Tibial nerve (tissue), 4 donors: ENCODE measurements around the gene MEGF6.

Experiments used
- CTCF ChIP-seq, 5 experiments: fragments of 200-600 bp in 3 of 5; fragments of 450-650 bp in 2 of 5; sonication (generic) in 3 of 5; IDR thresholded peaks; one replicate each; pipeline ENCODE4 v1.5.1; 2016 to 2019; ENCODE audit warnings: antibody characterized with exemption in 5 of 5, mild to moderate bottlenecking in 3 of 5, moderate library complexity in 2 of 5
- EP300 ChIP-seq, 2 donors: sonication (generic); formaldehyde crosslinking; IDR thresholded peaks; one replicate each; pipeline ENCODE4 v1.6.1; 2017; ENCODE audit warnings: antibody characterized with exemption in 2 of 2, mild to moderate bottlenecking in 1 of 2
- POLR2A ChIP-seq, 2 donors: fragments of 450-650 bp; IDR thresholded peaks; one replicate each; pipeline ENCODE4 v1.6.1; 2017; ENCODE audit warnings: antibody characterized with exemption in 2 of 2, mild to moderate bottlenecking in 2 of 2, moderate library complexity in 2 of 2

- TF ChIP-seq EP300 (IDR thresholded peaks at IDR 0.05) = no peak
- no peak for TF ChIP-seq CTCF (IDR thresholded peaks at IDR 0.05)
- TF ChIP-seq POLR2A (IDR thresholded peaks at IDR 0.05) = no peak
Measured at GRCh38 chr1:3506041-3506440, 105.3 kb downstream of the MEGF6 start.
